Measurements from ENCODE around the gene TNNI2. TPM values are rescaled to one million over a fixed set of nuclear protein-coding genes. Genes with fewer than 3 reads are reported as not detected.
"Not testable (repeated sequence)": the region's sequence is repeated elsewhere in the genome, so short reads cannot be mapped to it uniquely, and the experiment has no call there.

Gene TNNI2
- total RNA-seq, 6 experiments from 2014 or later: 0.31 to 1.9 (median 1.1) TPM; not detected in 3

DNA sequence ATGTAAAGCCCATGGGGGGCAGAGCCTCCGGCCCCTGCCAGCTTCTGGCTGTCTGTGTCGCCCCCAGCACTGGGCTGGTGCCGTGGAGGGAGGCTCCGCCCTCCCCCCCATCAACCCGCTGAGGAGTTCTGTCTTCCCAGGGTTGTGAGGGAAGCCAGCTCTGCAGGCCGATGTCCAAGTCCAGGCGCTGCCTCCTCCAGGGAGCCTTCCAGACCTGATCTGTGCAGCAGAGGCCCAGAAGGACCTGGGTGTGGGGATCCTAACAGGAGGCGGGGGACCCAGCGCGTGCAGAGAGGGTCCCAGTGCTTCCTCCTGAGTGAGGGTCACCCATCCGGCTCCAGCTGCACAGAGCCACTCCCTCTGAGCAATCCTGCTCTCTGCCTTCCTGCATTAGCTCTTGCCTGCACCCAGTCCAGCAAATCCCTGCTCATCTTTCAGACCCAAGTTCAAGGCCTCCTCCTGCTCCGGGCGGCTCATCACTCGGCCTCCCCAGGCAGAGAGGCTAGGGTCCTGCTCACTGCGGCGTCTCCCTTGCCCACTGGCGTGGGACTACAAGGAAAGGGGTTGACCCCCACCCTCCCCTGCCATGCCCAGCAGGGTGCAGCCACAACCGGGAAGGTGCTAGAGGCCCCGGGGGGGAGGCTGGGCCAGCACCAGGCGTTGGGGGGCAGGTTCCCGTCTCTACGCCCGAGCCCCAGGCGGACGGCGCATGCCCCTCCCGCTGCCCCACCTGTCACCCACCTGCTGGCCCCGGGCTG, 36.5 kb downstream of the TNNI2 start:
- WGBS (ENCODE audit: insufficient coverage, low coverage, low lambda C conversion rate, missing lambda C conversion rate): 65% methylated on average over 7 of the region's 28 CpGs
- H3K4me1 ChIP-seq: no peaks in the 10 kb centered on the region
- no peaks in the 10 kb centered on the region for H3K9me3 ChIP-seq
- H3K27me3 ChIP-seq: no peaks in the 10 kb centered on the region
- TF ChIP-seq POLR2A (IDR thresholded peaks at IDR 0.05): no peak
- TF ChIP-seq, protein P1, sequence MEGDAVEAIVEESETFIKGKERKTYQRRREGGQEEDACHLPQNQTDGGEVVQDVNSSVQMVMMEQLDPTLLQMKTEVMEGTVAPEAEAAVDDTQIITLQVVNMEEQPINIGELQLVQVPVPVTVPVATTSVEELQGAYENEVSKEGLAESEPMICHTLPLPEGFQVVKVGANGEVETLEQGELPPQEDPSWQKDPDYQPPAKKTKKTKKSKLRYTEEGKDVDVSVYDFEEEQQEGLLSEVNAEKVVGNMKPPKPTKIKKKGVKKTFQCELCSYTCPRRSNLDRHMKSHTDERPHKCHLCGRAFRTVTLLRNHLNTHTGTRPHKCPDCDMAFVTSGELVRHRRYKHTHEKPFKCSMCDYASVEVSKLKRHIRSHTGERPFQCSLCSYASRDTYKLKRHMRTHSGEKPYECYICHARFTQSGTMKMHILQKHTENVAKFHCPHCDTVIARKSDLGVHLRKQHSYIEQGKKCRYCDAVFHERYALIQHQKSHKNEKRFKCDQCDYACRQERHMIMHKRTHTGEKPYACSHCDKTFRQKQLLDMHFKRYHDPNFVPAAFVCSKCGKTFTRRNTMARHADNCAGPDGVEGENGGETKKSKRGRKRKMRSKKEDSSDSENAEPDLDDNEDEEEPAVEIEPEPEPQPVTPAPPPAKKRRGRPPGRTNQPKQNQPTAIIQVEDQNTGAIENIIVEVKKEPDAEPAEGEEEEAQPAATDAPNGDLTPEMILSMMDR (IDR thresholded peaks at IDR 0.05): no peak
- H3K4me3 ChIP-seq: no peak overlapping the region
- H3K36me3 ChIP-seq: no peaks in the 10 kb centered on the region
- DNase-seq (peak in 2 of 3 donors; percentile 23 to 49), ATAC-seq (no peak)
- H3K27ac ChIP-seq: no peak overlapping the region
- intact Hi-C loops (cut with DNase I): loop anchor here in 1 of 2 donors (10.0 kb wide), 1 partner anchor 270 kb away; no protein-coding TSS in a partner anchor

DNA sequence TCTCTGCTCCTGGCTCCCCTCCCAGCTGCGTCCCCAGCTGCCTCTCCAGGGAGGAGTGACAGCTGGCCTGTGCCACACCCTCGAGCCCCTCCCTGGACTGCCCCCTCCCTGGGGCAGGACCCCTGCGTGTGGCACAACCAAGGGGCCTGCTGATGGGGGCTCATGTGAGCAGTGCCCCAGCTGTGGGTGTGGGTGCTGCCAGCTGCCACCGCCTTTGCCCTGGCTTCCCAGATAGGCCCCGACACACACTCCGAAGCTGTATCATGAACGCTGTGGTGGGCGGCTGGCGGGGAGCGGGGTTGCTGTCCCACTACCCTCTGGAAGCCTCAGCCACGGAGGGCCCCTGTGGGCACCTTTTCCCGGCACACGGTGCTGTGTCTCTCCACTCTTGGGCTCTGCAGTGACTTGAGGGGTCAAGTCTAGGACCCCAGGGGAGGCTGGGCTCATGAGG, 37.1 kb downstream of the TNNI2 start:
- H3K9me3 ChIP-seq, ATAC-seq, H3K27me3 ChIP-seq, H3K36me3 ChIP-seq, H3K27ac ChIP-seq, H3K4me1 ChIP-seq, H3K4me3 ChIP-seq: not testable (repeated sequence)
- no CpG with 5 or more reads among the region's 13 CpGs for WGBS (ENCODE audit: insufficient coverage, low coverage, low lambda C conversion rate, missing lambda C conversion rate)
- intact Hi-C loops (cut with DNase I): loop anchor here in 1 of 2 donors (10.0 kb wide), 1 partner anchor 269 kb away; no protein-coding TSS in a partner anchor
- peak in 2 of 3 donors; percentile 17 to 50 for DNase-seq

DNA sequence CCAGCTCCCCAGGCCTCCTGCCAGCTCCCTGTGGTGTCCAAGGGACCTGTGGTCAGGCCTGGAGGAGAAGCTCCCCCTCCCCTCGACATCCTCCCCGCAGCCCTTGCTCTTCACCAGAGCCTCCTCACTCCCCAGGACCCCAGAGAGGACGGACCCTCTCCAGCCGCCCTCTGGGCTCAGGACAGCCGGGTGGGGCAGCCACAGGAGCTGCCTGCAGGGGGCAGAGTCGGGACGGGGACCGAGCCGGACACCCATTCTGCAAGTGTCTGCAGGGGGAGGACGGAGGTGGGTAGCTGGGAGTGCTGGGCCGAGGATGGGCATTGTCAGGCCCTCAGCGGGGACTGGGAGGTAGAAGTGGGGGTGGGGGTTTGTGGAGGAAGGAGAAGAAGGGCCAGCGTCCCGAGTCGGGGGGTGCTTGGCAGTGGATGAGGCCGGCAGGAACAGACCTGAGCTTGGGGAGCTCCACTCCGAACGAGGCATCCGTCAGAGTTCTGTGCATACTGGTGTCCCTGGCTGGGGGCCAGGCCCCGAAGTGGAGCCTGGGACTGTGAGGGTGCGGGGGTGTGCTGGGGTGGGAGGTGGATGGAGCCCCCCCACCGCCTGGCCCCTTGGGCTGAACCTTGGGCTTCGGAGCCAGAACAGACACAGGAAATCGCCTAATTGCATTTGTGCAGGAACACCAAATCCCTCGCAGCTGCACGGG, 37.7 kb downstream of the TNNI2 start:
- Histone ChIP-seq H3K9me3 (no peaks in the 10 kb centered on the region), H3K4me3 (no peak overlapping the region), H3K27me3 (no peaks in the 10 kb centered on the region), H3K4me1 (no peaks in the 10 kb centered on the region), H3K27ac (no peak overlapping the region), H3K36me3 (no peaks in the 10 kb centered on the region)
- intact Hi-C loops (cut with DNase I): loop anchor here in 1 of 2 donors (10.0 kb wide), 1 partner anchor 268 kb away; no protein-coding TSS in a partner anchor
- peak in 3 of 4 donors; percentile 38 to 56 (median 49) for ATAC-seq
- whole genome bisulfite sequencing (ENCODE audit: insufficient coverage, low coverage, low lambda C conversion rate, missing lambda C conversion rate): no CpG with 5 or more reads among the region's 26 CpGs
- TF ChIP-seq, protein P1 (IDR thresholded peaks at IDR 0.05): peak; percentile 41 to 53 (median 46)
- no peak for TF ChIP-seq POLR2A (IDR thresholded peaks at IDR 0.05)
- peak; percentile 56 to 62 (median 60) for DNase-seq

DNA sequence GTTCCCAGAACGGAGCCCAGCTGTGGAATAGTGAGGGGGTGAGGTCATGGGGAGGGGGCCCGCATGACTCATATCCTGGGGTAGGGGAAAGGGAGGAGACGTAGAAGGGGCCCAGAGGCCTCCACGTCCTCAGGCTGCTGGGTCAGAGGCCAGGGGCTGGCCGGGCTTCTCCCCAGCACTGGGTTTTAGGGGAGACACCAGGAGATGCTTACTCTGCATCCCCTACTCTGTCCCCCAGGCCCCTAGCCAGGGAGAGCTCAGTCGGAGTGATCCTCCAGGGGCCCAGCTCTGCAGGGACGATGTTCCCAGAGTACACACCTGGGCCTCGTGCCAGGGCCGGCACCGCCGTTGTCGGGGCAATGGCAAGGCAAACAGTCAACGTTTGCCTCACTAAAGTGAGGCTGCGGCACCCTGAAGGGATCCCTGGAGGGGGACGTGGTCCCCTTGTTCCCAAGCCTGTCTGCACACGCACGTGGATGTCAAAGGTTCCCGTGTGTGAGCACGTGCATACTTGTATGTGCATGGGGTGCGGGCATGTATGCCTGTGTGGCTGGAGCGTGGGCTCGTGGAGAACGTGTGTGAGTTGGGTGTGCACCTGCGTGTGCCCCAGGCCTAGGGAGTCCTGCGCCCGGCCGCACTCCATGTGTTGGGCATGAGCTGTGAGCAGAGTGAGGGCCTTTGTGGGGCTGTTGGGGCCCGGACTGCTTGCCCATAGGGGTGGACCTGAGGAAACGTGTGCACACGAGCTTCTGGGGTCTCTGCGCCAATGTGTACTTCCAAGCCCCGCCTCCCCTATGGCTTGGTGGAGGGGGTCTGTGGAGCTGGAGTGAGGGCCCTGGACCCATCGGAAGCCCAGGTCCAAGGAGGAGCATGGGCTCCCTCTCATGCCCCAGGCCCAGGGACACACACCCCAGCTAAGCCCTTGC, 38.7 kb downstream of the TNNI2 start:
- no peak overlapping the region for H3K4me3 ChIP-seq
- no peaks in the 10 kb centered on the region for H3K9me3 ChIP-seq
- 60% methylated on average over 1 of the region's 33 CpGs for WGBS (ENCODE audit: insufficient coverage, low coverage, low lambda C conversion rate, missing lambda C conversion rate)
- no peaks in the 10 kb centered on the region for H3K36me3 ChIP-seq
- no peaks in the 10 kb centered on the region for H3K27me3 ChIP-seq
- no peak overlapping the region for H3K27ac ChIP-seq
- DNase-seq (peak; percentile 21 to 48 (median 45)), ATAC-seq (no peak)
- H3K4me1 ChIP-seq: no peaks in the 10 kb centered on the region
- TF ChIP-seq POLR2A (IDR thresholded peaks at IDR 0.05): no peak
- TF ChIP-seq, protein P1 (IDR thresholded peaks at IDR 0.05): no peak
- intact Hi-C loops (cut with DNase I): loop anchor here in 1 of 2 donors (10.0 kb wide), 1 partner anchor 267 kb away; no protein-coding TSS in a partner anchor
